Measurements from ENCODE around the gene ELMO2.

- TF ChIP-seq POLR2A (IDR thresholded peaks at IDR 0.05) (no peak), CTCF (IDR thresholded peaks at IDR 0.05) (no peak)
These were observed 54.0 kb downstream of the ELMO2 start for GRCh38 chr20:46352370-46352938.
